ENCODE data around the gene TPO.
"Not testable (repeated sequence)": the region's sequence is repeated elsewhere in the genome, so short reads cannot be mapped to it uniquely, and the experiment has no call there.

TPO gene

GRCh38 chr2:1502891-1503304 is 89.6 kb downstream of the TPO start:
- DNase-seq (ENCODE audit: low read depth), result no peak

DNA sequence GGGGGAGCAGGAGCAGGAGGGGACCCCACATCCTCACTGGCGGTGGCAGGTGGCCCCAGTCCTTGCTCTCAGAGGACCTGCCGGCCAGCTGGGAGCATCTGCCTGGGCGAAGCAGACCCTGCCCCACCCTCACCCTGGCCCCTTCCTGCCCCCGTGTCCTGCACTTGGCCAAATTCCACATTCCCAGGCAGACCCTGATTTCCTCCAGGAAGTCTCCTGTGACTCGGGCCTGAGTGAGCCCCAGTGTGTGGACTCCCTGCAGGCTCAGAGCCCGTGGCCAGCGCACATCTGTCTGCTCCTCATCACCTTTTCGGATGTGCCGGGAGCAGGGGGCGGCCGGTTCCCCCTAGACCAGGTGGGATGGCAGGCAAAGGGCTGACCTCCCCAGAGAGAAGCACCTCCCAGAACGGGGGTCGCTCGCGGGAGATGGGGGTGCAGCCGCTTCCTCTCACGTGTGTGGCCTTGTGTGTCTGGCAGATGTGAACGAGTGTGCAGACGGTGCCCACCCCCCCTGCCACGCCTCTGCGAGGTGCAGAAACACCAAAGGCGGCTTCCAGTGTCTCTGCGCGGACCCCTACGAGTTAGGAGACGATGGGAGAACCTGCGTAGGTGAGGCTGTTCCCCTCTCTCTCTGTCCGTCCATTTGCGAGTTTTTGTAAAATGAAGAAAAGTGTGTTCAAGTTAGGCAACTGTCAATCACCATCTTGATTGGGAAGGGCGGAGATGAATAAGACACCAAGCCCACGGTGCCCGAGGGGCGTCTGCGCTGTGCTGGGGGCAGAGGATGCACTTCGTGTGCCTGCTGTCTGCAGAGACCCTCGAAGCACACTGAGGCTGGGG is 90.4 kb downstream of the TPO start:
- no peak for DNase-seq (ENCODE audit: low read depth)

DNA sequence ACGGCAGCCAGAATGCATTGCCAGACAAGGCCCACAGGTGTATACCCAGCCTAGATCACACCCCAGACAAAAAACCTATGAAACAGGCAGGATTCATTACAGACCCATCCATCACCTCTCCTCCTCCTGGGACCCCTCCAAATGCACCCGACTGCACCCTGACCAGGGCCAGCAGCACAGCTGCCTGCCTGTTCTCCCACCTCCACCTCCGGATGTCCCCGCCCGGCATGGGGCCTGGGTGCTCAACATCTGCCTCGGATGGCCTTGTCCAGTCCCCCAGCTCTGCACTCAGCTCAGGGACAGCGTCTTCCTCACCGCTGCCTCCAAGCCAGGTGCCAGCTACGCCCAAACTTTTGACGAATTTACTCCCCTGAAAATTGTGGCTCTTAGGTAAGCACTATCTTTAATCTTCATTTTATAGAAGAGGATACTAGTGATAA is 91.1 kb downstream of the TPO start:
- no peak for DNase-seq (ENCODE audit: low read depth)

DNA sequence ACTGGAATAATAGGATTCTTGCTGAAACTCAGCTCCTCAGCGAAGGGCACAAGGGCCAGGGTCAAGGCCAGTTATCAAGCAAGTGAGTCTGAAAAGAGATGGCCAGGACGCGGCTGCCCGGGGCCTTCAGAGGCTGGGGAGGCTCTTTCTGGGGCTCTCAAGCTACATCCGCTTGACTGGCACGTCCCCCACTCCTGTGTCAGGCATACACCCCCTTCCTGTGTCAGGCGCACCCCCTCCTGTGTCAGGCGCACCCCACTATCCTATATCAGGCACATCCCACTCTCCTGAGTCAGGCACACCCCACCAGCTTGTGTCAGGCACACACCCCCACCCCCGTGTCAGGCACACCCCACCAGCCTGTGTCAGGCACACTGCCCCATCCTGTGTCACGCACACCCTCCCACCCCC is 91.8 kb downstream of the TPO start:
- no peak for DNase-seq (ENCODE audit: low read depth)

GRCh38 chr2:1509271-1510065 is 96.2 kb downstream of the TPO start:
- no peak for DNase-seq (ENCODE audit: low read depth)

DNA sequence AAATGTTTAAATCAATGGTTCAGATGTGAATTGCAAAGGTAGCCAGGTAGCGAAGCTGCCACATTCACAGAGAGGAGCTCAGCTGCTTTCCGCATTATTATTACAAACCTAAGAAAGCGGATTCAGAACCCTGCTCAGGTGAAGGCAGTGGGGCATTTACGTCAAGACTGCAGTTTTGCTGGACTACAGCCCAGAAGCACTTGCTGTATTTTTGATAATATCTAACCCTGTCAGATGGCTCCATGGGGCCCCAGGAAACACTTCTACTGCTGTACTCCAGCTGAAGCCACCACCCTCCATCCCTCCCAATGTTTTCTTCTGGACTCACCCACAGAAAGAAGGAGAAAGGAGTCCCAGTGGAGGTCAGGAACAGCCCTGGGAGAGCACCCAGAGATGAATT is 96.9 kb downstream of the TPO start:
- DNase-seq (ENCODE audit: low read depth), result no peak

DNA sequence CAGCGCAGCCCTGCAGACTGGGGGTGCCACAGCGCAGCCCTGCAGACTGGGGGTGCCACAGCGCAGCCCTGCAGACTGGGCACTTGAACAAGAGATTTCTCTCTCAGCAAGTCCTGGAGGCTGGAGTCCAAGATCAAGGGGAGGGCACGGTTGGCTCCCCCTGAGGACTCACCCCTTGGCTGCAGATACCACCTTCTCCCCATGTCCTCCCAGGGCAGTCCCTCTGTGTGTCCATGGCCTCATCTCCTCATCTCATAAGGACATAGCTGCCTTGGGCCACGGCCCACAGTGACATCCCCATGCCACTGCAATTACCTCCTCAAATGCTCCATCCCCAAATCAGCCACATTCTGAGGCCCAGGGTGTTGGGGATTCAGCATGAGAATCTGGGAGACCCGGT is 98.2 kb downstream of the TPO start:
- no peak for DNase-seq (ENCODE audit: low read depth)

- no peak for DNase-seq (ENCODE audit: low read depth)
Measured at GRCh38 chr2:1512321-1513289, 99.3 kb downstream of the TPO start.

GRCh38 chr2:1514391-1515072 is 101.3 kb downstream of the TPO start:
- no peak for DNase-seq (ENCODE audit: low read depth)

DNA sequence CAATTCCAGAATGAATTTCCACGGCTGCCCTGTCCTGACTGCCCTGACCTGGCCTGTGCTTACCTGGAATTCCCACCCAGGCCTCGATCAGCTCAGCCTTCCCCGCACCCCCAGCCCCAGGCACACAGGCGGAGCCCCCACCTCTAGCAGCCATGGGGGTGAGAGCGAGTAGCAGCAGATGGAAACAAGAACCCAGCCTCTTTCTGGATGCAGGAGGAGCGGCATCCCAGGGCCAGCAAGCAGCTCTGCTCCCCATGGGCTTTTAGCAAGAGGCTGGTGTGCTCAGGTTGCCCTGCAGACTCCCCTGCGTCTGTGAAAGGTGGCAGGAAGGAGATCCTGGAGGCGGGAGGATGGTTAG is 101.8 kb downstream of the TPO start:
- no peak for DNase-seq (ENCODE audit: low read depth)

GRCh38 chr2:1515986-1516797 is 102.9 kb downstream of the TPO start:
- DNase-seq (ENCODE audit: low read depth), result no peak

- DNase-seq (ENCODE audit: low read depth), result no peak
Measured at GRCh38 chr2:1516798-1517060, 103.5 kb downstream of the TPO start.

GRCh38 chr2:1517291-1517690 is 104.0 kb downstream of the TPO start:
- DNase-seq (ENCODE audit: low read depth), result not testable (repeated sequence)

DNA sequence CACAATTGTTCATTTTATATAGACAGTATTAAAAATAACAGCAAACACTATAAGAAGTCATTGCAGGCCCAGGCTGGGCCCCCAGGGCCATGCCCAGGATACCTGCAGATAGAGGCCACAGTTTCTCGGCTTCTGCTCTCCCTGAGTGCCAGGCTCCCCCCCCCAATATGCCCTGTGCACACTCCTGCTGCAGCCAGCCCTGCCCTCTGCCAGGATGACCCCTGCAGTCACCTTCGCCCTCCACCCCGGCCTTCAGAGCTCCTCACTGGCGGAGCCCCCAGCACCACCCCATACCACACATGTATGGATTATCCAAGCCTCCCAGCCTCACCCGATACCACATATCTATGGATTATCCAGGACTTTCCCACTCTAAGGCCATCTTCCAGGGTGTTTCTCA is 104.5 kb downstream of the TPO start:
- no peak for DNase-seq (ENCODE audit: low read depth)

DNA sequence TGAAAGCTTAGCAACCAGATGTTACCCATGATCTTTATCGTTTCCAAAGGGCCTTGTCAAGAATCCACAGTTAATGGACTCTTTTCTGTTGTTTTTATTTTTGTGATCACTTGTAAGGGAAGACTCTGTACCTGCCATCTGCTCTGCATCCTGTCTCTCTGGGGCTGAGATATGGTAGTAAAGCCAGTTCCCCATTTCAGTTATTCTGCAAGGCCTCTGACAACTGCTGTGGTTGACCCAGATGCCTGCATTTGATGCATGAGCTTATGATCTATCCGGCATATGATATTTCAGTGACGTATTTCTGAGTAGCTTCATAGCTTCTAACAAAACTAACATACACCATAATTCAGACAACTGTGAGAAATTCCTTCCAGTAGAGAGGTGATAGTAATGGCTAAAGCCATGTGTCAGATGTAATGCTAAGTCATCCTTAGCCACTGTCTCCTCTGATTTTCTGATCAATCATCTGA is 105.1 kb downstream of the TPO start:
- DNase-seq (ENCODE audit: low read depth), result no peak

DNA sequence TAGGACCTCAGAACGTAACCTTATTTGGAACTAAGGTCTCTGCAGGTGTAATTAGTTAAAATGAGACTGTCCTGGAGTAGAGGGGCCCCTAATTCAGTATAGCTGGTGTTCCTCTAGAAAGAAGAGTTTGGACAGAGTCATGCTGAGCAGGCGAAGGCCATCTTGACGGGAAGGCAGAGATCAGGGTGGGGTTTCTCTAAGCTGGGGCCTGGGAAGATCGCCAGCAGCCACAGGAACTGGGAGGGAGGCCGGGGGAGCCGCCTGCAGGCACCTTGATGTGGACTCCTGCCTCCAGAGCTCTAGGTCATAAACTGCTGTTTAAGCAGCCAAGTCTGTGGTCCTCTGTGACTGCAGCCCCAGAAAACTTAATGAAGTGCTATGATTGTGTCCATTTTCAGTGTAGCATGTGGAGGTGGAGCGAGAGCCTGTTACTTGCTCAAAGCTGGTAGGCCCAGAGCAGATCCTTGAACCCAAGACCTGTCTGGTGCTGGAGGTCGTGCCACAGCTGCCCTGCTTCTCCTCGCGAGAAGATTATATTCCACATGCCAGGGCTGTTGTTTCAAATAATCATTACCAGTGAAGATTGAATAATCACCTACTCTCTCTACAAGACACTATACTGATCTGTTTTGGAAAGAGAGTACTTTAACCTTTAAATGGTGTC is 105.7 kb downstream of the TPO start:
- DNase-seq (ENCODE audit: low read depth), result no peak

- DNase-seq (ENCODE audit: low read depth), result no peak
Measured at GRCh38 chr2:1521191-1521877, 108.1 kb downstream of the TPO start.

GRCh38 chr2:1521878-1522830 is 108.9 kb downstream of the TPO start:
- no peak for DNase-seq (ENCODE audit: low read depth)
